GM18508 (cell line): ENCODE results near the gene PHLDA1.

Source experiments
- ATAC-seq: cut with Tn5 transposase; IDR thresholded peaks from one replicate; pipeline ENCODE4 v1.9.1; 2021; ENCODE audit warnings: moderate number of reproducible peaks; ENCODE audit not compliant: insufficient read depth, unreplicated experiment

PHLDA1 gene

DNA sequence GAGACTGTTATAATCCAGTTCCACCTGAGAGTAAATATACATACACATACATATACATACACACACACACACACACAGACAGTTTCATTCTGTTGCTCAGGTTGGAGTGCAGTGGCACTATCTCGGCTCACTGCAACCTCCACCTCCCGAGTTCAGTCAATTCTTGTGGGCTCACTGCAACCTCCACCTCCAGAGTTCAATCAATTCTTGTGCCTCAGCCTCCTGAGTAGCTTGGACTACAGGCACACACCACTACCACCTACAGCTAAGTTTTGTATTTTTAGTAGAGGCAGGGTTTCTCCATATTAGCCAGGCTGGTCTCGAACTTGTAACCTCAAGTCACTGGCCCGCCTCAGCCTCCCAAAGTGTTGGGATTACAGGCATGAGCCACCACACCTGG lies 8.9 kb upstream of the PHLDA1 start:
- no peak for ATAC-seq

DNA sequence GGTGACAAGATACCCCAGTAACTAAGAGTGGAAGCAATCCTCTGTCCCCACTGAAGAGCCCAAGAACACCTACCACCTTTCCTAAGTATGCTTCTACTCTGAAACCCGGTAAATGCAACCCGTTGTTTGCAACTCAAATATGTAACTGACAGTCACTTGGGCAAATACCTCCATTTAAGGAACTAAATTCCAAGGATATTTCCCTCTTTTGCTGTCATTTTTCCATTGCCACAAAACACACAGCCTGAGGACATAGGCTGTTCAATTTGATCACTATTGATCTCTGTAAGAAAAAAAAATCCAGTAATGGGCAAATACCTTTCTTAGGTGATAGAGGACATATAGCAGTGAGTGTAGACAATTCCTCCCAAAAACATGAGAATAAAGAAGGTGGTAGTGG lies 6.6 kb upstream of the PHLDA1 start:
- no peak for ATAC-seq

DNA sequence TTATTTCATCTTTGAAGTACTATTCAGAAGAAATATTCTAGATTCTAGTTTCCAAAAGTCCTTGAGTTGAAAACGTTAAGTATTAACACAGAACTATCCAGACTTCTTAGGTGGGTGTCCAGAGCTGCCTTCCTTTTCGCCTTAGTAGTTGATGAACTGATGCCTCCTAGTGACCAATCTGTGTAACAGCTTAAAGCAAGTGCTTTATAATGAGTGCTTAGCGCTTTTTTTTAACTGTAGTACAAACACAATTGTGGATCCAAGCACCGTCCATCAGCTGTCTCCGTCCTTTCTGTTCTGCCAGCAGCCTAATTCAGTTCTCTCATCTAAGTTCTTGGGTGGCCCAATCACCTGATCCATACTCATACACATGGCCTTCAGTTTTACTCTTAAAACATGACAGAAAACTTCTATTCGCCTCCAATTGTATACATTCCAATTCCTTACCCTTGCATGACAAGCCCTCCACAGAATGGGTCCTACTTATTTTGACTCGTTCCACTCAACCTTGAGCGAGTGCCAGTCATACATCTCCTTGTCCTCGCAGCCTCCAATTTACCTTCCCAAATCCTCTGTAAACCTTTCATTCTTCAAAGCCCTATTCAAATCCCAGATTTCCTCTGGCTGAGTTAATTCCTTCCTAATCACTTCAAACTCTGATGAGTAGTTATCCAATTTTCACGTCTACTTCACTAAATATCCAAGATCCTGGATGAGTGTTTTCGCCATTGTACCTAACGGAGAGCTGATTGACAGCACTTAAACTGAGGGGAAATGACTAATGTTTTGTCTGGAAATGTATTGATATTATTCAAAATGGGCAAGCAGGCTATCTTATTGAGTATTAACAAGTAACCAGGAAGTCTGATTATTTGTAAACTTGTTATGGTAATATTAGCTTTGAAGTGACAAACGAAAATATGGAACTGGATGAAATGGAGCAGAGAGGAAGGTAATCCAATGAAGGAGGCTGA lies 5.8 kb upstream of the PHLDA1 start:
- ATAC-seq: peak; percentile 54

DNA sequence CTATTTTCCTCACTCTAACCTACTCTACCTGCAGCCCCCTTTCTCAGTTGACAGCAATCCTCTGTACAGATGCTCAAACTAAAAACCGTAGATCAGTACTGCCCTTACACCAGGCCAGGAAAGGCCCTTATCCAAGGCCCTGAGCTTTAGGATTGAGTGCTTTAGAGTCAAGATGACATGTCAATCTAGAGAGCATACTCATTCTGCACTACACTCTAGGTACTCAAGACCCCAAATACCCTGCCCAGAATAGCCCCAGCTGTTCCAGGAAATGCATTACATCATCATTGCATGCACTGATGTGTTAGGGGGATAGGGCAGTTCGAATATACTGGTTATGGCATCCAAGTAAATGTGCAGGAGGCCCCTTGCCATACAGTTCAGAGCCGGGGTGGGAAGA lies 3.5 kb upstream of the PHLDA1 start:
- no peak for ATAC-seq

DNA sequence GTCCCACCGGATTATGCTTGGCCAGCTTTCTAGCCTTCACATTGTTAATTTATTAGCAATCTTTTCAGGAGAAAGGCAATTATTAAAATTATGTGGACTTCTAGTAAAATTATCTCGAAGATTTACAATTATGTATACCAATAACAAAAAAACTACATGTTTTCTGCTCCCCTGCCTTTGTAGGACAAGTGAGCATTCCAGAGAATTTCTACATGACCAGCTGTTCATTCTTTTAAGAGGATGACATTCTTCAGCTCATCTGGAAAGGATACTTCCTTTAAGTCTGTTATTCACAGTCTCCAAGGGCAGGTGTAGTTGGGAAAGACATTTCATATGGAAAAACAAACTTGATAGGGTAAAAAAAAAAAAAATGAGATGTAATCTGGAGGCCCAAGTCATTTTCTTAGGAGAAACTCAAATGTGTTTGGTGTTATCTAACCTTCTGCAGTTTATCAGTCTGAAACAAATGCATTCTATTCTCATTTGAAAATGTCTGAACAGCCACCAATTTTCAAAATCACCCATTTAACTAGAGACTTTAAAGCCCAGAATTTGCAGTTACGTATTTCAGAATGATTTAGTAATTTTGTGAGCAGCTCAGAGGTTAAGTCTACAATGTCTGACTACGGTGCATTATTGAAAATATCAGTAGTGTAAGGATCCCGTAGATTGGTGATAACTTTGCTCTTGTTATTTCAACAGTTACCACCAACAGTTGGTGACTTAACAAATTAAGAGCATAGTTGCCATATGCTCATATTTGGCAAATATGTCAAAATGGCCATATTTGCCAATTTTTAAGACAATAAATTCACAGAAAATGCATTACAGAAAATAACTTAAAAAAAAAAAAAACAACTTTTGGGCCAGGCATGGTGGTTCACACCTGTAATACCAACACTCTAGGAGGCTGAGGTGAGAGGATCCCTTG lies 1.8 kb upstream of the PHLDA1 start:
- no peak for ATAC-seq

DNA sequence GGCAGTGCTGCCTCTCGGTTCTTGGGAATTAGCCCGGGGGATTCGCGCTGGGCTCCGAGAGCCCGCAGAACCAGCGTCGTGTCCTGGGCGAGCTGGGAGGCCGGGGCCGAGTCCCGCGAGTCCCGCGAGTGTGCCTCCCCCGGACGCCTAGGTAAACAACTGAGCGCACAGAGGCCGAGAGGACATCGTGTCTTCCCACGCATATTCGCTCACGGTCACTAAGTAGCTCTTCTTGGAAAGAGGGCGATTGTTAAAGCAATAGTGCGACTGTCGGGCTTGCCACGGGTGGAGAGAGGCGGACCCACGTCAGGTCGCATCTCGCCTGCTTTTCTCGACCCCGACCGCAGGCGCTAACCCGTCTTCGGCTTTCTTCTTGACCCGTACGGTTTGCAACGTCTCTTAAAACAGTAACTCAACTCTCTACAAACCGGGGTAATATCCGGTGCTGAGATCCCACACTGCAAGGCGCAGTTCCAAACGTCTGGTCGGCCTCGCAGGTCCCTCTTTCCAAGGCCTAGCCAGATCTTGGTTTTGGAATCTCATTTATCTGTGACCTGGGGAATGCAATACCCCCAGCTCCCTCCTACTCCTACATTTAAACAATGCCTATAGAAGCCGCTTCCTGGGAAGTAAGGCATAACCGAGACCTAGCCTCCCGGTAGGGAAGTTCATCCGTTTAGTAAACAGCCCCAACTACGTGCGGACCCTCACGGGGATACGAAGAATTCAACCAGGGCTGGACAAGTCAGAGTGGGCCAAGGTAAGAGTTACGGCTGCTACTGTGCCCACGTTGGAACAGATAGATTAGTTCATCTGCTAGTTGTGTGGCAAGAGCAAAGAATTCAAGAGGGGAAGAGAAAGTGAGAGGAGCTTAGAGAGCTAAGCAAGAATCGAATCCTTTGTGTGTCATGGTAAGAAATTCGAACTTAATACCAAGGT lies 736 bp upstream of the PHLDA1 start:
- ATAC-seq: peak; percentile 14

DNA sequence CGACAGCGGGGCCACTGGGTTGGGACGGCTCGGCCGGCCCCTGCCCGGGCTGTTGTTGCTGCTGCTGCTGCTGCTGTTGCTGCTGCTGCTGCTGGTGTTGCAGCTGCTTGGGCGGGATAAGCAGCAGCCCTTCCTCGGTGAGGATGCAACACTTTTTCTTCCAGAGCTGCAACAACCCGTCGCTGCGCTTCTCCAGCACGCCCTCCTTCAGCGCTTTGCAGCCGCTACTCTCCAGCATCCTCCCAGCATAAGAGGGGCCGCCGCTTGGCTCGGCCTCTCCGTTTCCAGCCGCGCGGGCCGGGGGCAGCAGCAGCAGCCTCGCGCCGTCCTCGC lies 529 bp downstream of the PHLDA1 start:
- ATAC-seq: peak; percentile 9

DNA sequence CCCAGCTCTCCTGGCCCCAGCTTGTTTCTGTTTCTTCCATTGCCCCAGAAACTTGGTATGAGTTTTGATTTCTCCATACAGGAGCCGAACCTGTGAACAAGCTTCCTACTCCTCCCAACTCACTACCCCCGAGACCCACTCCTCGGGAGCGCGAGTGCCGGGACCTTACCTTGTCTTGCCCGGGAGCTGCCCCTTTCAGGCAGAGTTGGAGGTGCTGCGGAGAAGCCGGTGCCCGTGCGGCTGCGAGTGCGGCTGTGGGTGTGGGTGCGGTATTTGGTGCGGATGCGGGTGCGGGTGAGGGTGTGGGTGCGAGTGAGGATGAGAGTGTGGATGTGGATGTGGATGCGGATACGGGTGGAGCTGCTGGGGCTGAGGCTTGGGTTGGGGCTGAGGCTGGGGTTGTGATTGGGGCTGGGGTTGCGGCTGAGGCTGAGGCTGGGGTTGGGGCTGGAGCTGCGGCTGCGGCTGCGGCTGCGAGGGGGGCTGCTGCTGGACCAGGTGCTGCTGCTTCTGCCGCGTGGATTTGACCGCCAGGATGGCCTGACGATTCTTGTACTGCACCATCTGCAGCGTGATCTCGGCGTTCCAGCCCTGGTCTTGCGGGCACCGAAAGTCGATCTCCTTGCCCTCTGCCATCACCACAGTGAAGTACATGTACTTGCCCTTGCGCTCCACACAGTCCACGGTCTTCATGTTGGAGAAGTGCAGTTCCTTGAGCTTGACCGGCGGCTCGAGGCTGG lies 1.1 kb downstream of the PHLDA1 start:
- no peak for ATAC-seq

DNA sequence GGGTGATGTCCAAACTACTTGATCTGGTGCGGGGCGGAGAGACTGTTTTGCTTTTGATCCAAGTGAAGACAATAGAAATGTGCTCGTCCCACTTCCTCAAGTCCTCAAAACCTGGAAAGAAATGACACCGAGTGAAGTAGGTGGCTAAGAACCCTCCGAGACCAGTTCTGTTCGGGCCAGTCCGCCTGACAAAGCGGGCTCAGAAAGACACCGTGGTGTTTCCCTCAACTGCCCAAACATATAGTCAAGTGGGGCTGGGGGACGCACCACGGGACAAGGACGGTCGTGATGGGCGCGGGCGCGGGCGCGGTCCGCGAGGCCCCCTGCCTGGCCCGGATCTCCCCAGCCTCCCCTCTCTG lies 1.6 kb downstream of the PHLDA1 start:
- no peak for ATAC-seq

DNA sequence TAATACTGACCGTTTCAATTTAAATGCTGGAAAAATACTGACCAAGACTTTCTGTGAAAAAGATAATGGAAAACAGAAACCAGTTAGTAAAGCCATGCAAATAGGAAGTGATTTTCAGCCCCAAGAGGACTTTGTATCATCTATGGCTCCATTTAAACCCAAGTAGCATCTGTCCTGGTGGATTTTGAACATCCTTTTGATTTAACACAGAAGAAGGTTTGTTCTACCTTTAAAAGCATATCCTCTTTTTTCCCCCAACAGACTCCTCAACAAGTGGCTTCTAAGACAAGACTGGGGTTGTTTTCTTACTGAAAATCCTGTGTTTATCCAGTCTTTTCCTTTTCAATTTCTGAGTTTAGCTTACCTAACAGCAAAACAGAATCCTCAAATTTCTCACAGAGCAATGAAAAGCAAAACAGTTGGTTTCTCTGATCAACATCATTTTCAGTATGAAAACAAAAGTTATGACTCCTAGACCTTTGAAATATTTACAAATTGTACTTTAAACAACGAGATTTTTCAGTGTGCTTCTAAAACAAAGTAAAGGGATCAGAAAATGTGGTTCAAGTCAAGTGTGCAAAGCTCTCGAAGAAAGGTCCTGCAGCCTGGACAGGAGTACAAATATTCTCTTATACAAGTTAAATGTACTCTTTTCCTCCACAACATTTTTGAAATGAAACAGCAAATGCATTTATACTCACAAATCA lies 2.9 kb downstream of the PHLDA1 start:
- no peak for ATAC-seq

DNA sequence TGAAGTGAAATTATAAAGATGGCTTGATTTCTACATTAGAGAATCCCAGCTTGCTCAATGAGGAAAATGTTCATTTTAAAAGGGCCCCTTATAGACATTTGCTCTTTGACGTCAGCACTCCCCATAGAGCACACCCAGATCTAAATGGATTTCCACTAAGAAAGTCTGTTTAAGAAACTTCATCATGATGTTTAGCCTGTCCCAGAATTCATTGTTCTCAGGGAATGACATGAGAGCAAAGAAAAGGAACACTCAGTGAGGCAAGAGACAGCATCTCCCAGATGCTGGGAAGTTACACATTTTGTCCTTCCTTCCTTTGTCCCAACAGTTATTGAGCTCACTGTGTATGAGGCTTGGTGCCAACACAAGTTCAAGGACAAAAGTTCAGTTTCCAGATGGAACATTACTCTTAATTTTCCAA lies 4.9 kb downstream of the PHLDA1 start:
- no peak for ATAC-seq

DNA sequence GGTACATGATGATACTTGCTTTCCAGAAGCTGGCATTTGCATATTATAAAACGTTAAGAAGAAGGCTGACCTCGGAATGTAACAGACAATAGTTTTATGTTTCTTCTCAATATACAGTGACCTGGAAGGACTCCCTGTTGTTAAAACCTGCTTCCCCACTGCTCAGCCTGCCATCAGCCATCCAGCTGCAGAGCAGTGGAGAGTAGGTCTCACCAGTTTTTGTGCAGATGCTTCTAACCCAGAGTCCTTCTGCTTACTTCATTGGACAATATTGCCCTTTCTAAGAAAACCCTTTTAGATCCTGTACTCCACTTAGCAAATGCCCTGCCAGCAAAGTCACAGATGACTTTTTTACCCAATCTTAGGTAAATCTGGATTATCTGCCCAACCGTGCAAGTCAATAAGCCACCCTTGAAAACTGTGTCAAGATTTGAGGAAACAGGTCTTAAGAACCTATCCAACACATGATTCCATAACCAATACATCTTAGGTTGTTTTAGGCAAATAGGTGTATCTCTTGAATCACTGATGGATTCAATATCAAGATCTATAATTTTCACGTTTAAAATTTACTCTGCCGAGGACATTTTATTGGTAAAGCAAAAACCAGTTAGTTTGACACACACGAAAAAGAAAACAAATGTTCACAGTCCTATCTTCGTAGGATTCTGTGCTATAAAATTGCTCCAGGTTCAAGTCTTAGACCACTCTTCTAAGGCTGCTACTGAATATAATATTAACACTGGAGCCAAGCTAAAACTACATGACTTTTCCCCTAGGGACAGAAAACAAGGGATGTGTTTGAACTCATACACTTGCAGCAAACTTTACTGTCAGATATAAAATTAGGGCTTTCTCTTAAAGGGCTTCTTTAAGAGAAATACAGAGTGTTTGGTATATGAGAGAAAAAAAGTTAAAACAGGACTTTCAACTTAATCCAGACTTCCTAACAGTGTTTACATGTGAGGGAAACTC lies 5.7 kb downstream of the PHLDA1 start:
- no peak for ATAC-seq

DNA sequence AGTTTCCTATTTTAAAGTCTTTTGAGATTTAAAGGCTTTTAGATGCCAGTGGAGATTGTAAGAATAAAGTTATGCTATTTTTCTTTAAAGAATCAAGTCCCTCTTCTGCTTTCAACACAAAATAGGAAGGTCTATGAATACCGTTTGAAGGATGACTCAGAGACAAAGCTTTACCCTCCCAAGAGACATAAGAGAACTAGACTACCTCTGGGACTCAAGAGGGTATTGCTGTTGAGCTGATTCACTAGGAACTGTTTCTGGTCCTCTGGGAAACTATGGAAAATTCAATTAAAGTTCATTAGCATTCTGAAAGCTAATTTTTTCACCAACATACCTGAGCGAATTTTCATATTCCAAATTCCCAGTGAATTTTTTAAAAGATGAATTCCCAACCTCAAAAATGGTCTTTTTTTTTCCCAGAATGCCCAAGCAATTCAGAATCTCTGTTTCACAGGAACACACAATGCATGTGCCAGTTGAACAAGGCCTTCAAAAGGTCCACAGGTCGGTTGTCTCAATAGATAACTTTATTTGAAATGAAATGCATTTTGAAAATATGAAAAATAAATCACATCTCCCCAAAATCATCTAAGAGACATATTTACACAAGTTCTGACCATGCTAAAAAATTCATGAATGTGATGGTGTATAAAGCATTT lies 6.5 kb downstream of the PHLDA1 start:
- no peak for ATAC-seq

DNA sequence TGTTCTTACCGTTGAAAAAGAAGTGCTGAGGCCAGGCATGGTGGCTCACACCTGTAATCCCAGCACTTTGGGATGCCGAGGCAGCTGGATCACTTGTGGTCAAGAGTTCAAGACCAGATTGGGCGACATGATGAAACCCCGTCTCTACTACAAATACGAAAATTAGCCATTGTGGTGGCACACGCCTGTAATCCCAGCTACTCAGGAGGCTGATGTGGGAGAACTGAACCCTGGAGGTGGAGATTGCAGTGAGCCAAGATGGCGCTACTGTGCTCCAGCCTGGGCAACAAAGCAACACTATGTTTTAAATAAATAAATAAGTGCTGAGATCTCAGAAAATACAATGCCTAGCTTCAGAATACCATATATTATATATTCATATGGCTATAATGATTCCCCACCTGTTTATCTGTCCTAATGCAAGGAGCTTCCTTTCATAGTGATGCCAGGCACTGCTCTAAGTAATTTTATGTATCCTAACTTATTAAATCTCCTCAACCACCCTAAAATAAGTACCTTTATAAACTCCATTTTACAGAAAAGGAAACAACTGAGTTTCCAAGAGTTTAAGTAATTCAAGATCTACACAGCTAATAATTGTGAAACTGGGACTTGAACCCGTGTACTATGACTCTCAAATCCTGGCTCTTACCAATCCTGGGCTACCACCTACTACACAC lies 7.3 kb downstream of the PHLDA1 start:
- ATAC-seq: no peak

DNA sequence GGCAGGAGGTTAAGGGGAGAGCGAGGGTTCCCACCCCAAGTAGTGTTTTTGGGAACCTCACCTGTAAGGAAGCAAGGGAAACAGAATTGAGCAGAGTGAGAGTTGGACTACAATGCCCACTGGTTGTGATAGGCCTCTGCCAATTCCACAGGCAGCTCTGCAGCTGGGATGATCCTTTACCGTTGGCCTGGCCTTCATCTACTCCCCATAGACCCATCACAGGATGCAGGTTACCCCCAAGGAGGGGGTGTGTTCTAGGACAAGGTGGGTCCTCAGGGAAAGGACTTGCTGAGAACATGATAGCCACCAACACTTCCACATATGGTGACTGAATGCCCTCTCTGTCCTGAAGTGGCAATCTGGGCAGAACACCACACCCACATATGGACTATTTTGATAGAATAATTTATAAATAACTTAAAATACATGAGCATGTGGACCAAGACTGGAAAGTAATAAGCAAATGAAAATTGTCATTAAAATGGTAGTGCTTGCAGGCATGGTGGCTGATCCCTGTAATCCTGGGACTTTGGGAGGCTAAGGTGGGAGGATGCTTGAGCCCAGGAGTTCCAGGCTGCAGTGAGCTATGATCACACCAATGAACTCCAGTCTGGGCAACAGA lies 8.4 kb downstream of the PHLDA1 start:
- ATAC-seq: no peak

DNA sequence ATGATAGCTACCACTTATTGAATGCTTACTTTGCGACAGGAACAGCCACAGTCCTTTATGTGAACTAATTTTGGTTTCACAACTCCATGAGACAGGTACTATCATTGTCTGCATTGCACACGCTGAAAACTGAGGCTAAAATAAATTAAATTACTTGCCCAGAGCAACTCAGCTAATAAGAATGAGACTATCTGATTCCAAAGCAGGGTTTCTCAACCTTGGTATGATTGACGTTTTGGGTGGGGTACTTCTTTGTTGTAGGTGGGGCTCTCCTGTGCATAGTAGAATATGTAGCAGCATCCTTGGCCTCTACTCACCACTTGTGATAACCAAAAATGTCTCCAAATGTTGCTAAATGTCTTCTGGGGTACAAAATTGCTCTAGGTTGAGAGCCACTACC lies 9.1 kb downstream of the PHLDA1 start:
- ATAC-seq: no peak
